K562 (cell line): Measurements from ENCODE around the gene LENEP. TPM values are rescaled to one million over a fixed set of nuclear protein-coding genes. Genes with fewer than 3 reads are reported as not detected.

Experiments used
- ATF7 ChIP-seq: fragments of 450-650 bp; IDR thresholded peaks from 2 replicates; pipeline ENCODE4 v1.7.1; 2014; ENCODE audit warnings: mild to moderate bottlenecking, moderate library complexity
- BCOR ChIP-seq: fragments of 450-650 bp; IDR thresholded peaks from 2 replicates; pipeline ENCODE4 v1.6.1; 2016
- JUND ChIP-seq, 2 experiments: IDR thresholded peaks; 2 replicates in 1 of 2; 3 replicates in 1 of 2; pipeline ENCODE4 v1.6.1; 2011; ENCODE audit warnings: borderline replicate concordance in 2 of 2, low read depth in 2 of 2, low read length in 2 of 2, improper control_type of control experiment in 1 of 2, missing biosample characterization in 1 of 2, missing genetic modification characterization in 1 of 2, missing genetic modification reagents in 1 of 2
- MED1 ChIP-seq: sonication (generic); formaldehyde crosslinking; IDR thresholded peaks from 2 replicates; pipeline ENCODE4 v1.8.1; 2023; ENCODE audit warnings: missing genetic modification reagents, borderline replicate concordance
- RBBP5 ChIP-seq: fragments of 200-600 bp; sonication (generic); IDR thresholded peaks from 2 replicates; pipeline ENCODE4 v1.6.1; 2012; ENCODE audit warnings: borderline replicate concordance, mild to moderate bottlenecking, low read length, control low read depth, inconsistent platforms; ENCODE audit not compliant: insufficient read depth, poor library complexity, severe bottlenecking
- RBM22 ChIP-seq: fragments of 200-400 bp; formaldehyde crosslinking; IDR thresholded peaks from 2 replicates; pipeline ENCODE4 v1.6.1; 2018; ENCODE audit warnings: low read length, low read depth; ENCODE audit not compliant: poor library complexity, severe bottlenecking
- SMARCA5 ChIP-seq: fragments of 450-650 bp; IDR thresholded peaks from 2 replicates; pipeline ENCODE4 v1.6.1; 2016
- ZNF436 ChIP-seq: fragments of 250-450, 450-650 bp; sonication (Bioruptor Pico); formaldehyde crosslinking; IDR thresholded peaks from 2 replicates; pipeline ENCODE4 v1.7.0; 2020; ENCODE audit warnings: mild to moderate bottlenecking
- ZNF695 ChIP-seq: fragments of 450-650 bp; formaldehyde crosslinking; IDR thresholded peaks from 2 replicates; pipeline ENCODE4 v1.4.0; 2020; ENCODE audit warnings: mild to moderate bottlenecking, moderate library complexity
- polyA plus RNA-seq, 8 experiments: library from polyadenylated mRNA; depleted of rRNA in 4 of 8; stranded (reverse) in 5 of 8; unstranded in 3 of 8; fragments of >200 nt; fragmentation: Nextera tagmentation in 2 of 8; fragmentation: Illumina TruSeq in 1 of 8; extraction: Ambion mirVana in 2 of 8; extraction: Trizol in 1 of 8; gene quantifications; 2 replicates each; pipeline versions ENCODE4 v1.2.1 to v1.2.3, GENCODE V29; 2011 to 2014; ENCODE audit warnings: inconsistent platforms in 1 of 8, missing spikeins in 1 of 8
- total RNA-seq, 7 experiments: library from RNA; depleted of rRNA in 6 of 7; stranded (reverse); fragments of >200 nt in 6 of 7; fragmentation: Illumina TruSeq in 2 of 7; extraction: Trizol in 2 of 7; gene quantifications; 2 replicates each; pipeline versions ENCODE4 v1.2.1 to v1.2.3, GENCODE V29; 2011 to 2021; ENCODE audit warnings: low replicate concordance in 1 of 7
- TF ChIP-seq, protein P1 (sequence below): fragments of 250-450 bp; sonication (Bioruptor Pico); IDR thresholded peaks from 2 replicates; pipeline ENCODE4 v1.8.0; 2022; ENCODE audit warnings: inconsistent platforms, mild to moderate bottlenecking, moderate library complexity, borderline replicate concordance
- TF ChIP-seq, protein P2 (sequence below): fragments of 250-450 bp; sonication (Bioruptor Pico); IDR thresholded peaks from 2 replicates; pipeline ENCODE4 v1.4.0; 2020; ENCODE audit warnings: mild to moderate bottlenecking
- TF ChIP-seq, protein P3 (sequence below): fragments of 150-350 bp; conservative IDR thresholded peaks from 2 replicates; pipeline ENCODE4 v1.6.1; 2014; ENCODE audit warnings: low read length
- TF ChIP-seq, protein P4 (sequence below), 2 experiments: fragments of 450-650 bp in 1 of 2; IDR thresholded peaks; 2 replicates each; pipeline ENCODE4 v1.6.1; 2011 to 2017; ENCODE audit warnings: low read depth in 2 of 2, antibody characterized with exemption in 1 of 2, borderline replicate concordance in 1 of 2, low read length in 1 of 2, mild to moderate bottlenecking in 1 of 2, mixed read lengths in 1 of 2; ENCODE audit not compliant: control insufficient read depth in 1 of 2
- TF ChIP-seq, protein P5 (sequence below): fragments of 250-450 bp; sonication (Bioruptor Pico); IDR thresholded peaks from 2 replicates; pipeline ENCODE4 v1.4.0; 2020; ENCODE audit warnings: borderline replicate concordance

LENEP gene
- total and polyA plus RNA-seq, 9 of the 15 experiments (the other 6 are each of a cell fraction or from before 2014, with no cell fraction given): 0.23 to 0.87 (median 0.67) TPM; not detected in 5

DNA sequence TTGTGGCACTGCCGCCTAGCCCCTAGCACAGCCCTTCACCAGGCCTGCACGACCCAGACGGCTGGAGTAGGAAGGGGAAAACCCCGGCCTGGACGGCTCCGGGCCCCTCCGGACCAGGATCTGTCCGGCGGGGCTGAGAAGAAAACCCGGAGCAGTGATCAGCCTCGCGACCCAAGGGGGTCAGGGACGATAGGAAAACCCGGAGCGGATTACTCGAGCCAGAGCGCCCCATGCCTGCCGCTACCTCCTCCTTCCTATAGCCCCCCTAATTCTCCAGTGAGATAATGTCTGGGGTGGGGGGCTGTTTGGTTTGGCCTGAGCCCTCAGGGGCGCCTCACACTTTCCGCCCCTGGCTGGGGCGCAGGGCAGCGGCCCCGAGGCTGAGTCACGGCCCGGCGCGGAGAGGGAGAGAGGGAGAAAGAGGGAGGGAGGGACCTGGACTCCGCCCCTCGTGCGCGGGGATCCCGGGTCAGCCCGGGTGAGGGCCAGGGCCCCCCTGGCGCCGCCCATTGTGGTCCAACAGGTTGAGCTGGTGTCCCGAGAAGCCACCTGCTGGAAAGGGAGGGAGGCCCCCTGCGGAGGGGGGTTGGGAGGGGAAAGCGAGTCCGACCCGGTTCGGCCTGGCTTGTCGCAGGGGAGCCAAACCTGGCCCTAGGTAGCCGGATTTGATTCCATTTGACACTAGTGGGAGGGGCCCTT, 7.5 kb downstream of the LENEP start (continued):
- TF ChIP-seq, protein P1, sequence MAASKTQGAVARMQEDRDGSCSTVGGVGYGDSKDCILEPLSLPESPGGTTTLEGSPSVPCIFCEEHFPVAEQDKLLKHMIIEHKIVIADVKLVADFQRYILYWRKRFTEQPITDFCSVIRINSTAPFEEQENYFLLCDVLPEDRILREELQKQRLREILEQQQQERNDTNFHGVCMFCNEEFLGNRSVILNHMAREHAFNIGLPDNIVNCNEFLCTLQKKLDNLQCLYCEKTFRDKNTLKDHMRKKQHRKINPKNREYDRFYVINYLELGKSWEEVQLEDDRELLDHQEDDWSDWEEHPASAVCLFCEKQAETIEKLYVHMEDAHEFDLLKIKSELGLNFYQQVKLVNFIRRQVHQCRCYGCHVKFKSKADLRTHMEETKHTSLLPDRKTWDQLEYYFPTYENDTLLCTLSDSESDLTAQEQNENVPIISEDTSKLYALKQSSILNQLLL (CRISPR knock-in tag): no peak
- TF ChIP-seq JUND (IDR thresholded peaks at IDR 0.05; ENCODE audit: borderline replicate concordance, low read depth, low read length) (peak; percentile 87), JUND (tag; IDR thresholded peaks at IDR 0.05; ENCODE audit: borderline replicate concordance, low read depth, low read length) (peak; percentile 84; the same call in 1 of the 3 replicates), SMARCA5 (no peak), RBM22 (peak; percentile 82), ZNF695 (CRISPR knock-in tag) (no peak), RBBP5 (peak; percentile 45), MED1 (no peak), ATF7 (peak; percentile 92), BCOR (0 out of 2 replicates have a peak, but pooled peaks have one; percentile 16), ZNF436 (CRISPR knock-in tag) (0 out of 2 replicates have a peak, but pooled peaks have one; percentile 23)
- TF ChIP-seq, protein P2, sequence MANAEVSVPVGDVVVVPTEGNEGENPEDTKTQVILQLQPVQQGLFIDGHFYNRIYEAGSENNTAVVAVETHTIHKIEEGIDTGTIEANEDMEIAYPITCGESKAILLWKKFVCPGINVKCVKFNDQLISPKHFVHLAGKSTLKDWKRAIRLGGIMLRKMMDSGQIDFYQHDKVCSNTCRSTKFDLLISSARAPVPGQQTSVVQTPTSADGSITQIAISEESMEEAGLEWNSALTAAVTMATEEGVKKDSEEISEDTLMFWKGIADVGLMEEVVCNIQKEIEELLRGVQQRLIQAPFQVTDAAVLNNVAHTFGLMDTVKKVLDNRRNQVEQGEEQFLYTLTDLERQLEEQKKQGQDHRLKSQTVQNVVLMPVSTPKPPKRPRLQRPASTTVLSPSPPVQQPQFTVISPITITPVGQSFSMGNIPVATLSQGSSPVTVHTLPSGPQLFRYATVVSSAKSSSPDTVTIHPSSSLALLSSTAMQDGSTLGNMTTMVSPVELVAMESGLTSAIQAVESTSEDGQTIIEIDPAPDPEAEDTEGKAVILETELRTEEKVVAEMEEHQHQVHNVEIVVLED (CRISPR knock-in tag): peak; percentile 44; the same call in 1 of the 2 replicates
- TF ChIP-seq, protein P3, sequence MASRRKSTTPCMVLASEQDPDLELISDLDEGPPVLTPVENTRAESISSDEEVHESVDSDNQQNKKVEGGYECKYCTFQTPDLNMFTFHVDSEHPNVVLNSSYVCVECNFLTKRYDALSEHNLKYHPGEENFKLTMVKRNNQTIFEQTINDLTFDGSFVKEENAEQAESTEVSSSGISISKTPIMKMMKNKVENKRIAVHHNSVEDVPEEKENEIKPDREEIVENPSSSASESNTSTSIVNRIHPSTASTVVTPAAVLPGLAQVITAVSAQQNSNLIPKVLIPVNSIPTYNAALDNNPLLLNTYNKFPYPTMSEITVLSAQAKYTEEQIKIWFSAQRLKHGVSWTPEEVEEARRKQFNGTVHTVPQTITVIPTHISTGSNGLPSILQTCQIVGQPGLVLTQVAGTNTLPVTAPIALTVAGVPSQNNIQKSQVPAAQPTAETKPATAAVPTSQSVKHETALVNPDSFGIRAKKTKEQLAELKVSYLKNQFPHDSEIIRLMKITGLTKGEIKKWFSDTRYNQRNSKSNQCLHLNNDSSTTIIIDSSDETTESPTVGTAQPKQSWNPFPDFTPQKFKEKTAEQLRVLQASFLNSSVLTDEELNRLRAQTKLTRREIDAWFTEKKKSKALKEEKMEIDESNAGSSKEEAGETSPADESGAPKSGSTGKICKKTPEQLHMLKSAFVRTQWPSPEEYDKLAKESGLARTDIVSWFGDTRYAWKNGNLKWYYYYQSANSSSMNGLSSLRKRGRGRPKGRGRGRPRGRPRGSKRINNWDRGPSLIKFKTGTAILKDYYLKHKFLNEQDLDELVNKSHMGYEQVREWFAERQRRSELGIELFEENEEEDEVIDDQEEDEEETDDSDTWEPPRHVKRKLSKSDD: 0 out of 2 replicates have a peak, but pooled peaks have one; percentile 13
- TF ChIP-seq, protein P4, sequence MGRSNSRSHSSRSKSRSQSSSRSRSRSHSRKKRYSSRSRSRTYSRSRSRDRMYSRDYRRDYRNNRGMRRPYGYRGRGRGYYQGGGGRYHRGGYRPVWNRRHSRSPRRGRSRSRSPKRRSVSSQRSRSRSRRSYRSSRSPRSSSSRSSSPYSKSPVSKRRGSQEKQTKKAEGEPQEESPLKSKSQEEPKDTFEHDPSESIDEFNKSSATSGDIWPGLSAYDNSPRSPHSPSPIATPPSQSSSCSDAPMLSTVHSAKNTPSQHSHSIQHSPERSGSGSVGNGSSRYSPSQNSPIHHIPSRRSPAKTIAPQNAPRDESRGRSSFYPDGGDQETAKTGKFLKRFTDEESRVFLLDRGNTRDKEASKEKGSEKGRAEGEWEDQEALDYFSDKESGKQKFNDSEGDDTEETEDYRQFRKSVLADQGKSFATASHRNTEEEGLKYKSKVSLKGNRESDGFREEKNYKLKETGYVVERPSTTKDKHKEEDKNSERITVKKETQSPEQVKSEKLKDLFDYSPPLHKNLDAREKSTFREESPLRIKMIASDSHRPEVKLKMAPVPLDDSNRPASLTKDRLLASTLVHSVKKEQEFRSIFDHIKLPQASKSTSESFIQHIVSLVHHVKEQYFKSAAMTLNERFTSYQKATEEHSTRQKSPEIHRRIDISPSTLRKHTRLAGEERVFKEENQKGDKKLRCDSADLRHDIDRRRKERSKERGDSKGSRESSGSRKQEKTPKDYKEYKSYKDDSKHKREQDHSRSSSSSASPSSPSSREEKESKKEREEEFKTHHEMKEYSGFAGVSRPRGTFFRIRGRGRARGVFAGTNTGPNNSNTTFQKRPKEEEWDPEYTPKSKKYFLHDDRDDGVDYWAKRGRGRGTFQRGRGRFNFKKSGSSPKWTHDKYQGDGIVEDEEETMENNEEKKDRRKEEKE (IDR thresholded peaks at IDR 0.05; ENCODE audit: borderline replicate concordance in 1 of 2, control insufficient read depth in 1 of 2, low read depth in 2 of 2, low read length in 1 of 2): no peak
- TF ChIP-seq, protein P5, sequence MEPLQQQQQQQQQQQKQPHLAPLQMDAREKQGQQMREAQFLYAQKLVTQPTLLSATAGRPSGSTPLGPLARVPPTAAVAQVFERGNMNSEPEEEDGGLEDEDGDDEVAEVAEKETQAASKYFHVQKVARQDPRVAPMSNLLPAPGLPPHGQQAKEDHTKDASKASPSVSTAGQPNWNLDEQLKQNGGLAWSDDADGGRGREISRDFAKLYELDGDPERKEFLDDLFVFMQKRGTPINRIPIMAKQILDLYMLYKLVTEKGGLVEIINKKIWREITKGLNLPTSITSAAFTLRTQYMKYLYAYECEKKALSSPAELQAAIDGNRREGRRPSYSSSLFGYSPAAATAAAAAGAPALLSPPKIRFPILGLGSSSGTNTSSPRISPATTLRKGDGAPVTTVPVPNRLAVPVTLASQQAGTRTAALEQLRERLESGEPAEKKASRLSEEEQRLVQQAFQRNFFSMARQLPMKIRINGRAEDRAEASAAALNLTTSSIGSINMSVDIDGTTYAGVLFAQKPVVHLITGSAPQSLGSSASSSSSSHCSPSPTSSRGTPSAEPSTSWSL (CRISPR knock-in tag): no peak
